ENCODE data around the gene LTBP1. TPM values are rescaled to one million over a fixed set of nuclear protein-coding genes. Genes with fewer than 3 reads are reported as not detected.

The LTBP1 gene
- total and polyA plus RNA-seq, 10 of the 15 experiments (the other 5 are each of a cell fraction or from before 2014, with no cell fraction given) = 0.01 to 0.28 (median 0.12) TPM; not detected in 2

DNA sequence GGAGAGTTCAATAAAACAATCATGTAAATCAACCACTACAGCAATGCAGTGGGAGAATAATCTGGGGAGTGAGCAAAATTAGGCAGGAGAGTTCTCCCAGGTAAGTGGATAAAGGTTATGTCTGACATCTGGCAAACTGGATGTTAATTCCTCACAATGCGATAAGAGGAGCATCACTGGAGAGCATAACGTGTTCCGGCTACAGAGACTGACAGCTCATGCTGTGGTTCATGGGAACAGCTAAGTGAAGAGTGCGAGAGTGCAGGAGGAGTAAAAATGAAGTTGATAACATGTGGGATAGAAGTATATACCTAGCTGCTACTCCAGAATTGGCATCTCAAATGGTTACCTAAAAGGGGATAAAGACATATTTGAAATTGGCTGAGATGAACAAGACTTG, 153.2 kb downstream of the LTBP1 start (continued):
- TF ChIP-seq BCLAF1 (IDR thresholded peaks at IDR 0.05) (no peak), ETV6 (conservative IDR thresholded peaks at IDR 0.05 in 1 of 2, IDR thresholded peaks at IDR 0.05 in 1 of 2; ENCODE audit: borderline replicate concordance in 1 of 2, low read depth in 1 of 2) (no peak), EED (IDR thresholded peaks at IDR 0.05; ENCODE audit: low read depth) (no peak)

GRCh38 chr2:33100921-33101320, 154.2 kb downstream of the LTBP1 start:
- ChIA-PET POLR2A (no interaction called here), SMC1A (ENCODE audit: uncharacterized antibody, unreplicated experiment) (no interaction called here), CTCF (interaction anchor here (1.1 kb wide), 1 partner anchor 271 kb away, joined by 3 read pairs; no protein-coding TSS in a partner anchor), RAD21 (ENCODE audit: unreplicated experiment) (no interaction called here)
- H3K4me2 ChIP-seq (ENCODE audit: control insufficient read depth, insufficient read depth) = no peak overlapping the region
- H2AFZ ChIP-seq (ENCODE audit: control insufficient read depth, low read depth, low read length) = no peak overlapping the region
- no peaks in the 10 kb centered on the region for H3K4me1 ChIP-seq (ENCODE audit: control insufficient read depth, insufficient read depth, low read length)
- H3K36me3 ChIP-seq (ENCODE audit: control insufficient read depth in 2 of 2, insufficient read depth in 2 of 2, low read length in 1 of 2) = no peaks in the 10 kb centered on the region
- no TSS peak for BruUV-seq (replicated peaks)
- H3K9me3 ChIP-seq (replicated peaks; ENCODE audit: control insufficient read depth, insufficient read depth, low read length) = no peaks in the 10 kb centered on the region
- H3K9ac ChIP-seq (ENCODE audit: control insufficient read depth, insufficient read depth, low read length) = no peak overlapping the region
- TF ChIP-seq BHLHE40 (IDR thresholded peaks at IDR 0.05; ENCODE audit: borderline replicate concordance in 1 of 2, low read depth in 2 of 2, low read length in 1 of 2) (no peak), CHD2 (IDR thresholded peaks at IDR 0.05; ENCODE audit: borderline replicate concordance, low read depth, low read length) (no peak), KAT2A (conservative IDR thresholded peaks at IDR 0.05; ENCODE audit: control insufficient read depth, low read depth, low read length) (no peak), TCF7 (IDR thresholded peaks at IDR 0.05; ENCODE audit: borderline replicate concordance) (no peak), SP1 (IDR thresholded peaks at IDR 0.05; ENCODE audit: low read depth, low read length) (no peak), PKNOX1 (IDR thresholded peaks at IDR 0.05) (no peak), MAX (IDR thresholded peaks at IDR 0.05; ENCODE audit: low read depth, low read length) (no peak)
- TF ChIP-seq, protein P1, sequence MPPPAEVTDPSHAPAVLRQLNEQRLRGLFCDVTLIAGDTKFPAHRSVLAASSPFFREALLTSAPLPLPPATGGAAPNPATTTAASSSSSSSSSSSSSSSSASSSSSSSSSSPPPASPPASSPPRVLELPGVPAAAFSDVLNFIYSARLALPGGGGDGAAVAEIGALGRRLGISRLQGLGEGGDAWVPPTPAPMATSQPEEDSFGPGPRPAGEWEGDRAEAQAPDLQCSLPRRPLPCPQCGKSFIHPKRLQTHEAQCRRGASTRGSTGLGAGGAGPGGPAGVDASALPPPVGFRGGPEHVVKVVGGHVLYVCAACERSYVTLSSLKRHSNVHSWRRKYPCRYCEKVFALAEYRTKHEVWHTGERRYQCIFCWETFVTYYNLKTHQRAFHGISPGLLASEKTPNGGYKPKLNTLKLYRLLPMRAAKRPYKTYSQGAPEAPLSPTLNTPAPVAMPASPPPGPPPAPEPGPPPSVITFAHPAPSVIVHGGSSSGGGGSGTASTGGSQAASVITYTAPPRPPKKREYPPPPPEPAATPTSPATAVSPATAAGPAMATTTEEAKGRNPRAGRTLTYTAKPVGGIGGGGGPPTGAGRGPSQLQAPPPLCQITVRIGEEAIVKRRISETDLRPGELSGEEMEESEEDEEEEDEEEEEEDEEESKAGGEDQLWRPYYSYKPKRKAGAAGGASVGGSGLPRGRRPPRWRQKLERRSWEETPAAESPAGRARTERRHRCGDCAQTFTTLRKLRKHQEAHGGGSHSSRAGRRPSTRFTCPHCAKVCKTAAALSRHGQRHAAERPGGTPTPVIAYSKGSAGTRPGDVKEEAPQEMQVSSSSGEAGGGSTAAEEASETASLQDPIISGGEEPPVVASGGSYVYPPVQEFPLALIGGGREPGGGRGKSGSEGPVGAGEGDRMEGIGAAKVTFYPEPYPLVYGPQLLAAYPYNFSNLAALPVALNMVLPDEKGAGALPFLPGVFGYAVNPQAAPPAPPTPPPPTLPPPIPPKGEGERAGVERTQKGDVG (CRISPR knock-in tag; IDR thresholded peaks at IDR 0.05) = no peak
- DNase-seq (ENCODE audit: low read depth, low spot score) = no peak
- FAIRE-seq = no peak
- ATAC-seq = no peak
- no peaks in the 10 kb centered on the region for H3K79me2 ChIP-seq (ENCODE audit: control insufficient read depth, insufficient read depth, low read length)
- H3K4me3 ChIP-seq = no peak overlapping the region
- no peaks in the 10 kb centered on the region for H3K27me3 ChIP-seq (replicated peaks in 1 of 2; ENCODE audit: control insufficient read depth in 2 of 2, insufficient read depth in 2 of 2, low read length in 1 of 2)
- H3K27ac ChIP-seq (ENCODE audit: control insufficient read depth, insufficient read depth) = no peak overlapping the region
- in situ Hi-C loops (cut with MboI) = no loop called here
- H4K20me1 ChIP-seq (ENCODE audit: control insufficient read depth, insufficient read depth) = no peaks in the 10 kb centered on the region
- intact Hi-C loops (cut with micrococcal nuclease; ENCODE audit: unreplicated experiment) = no loop called here

Data from GM12878 (cell line).